Osteoblast (primary cell): Measurements from ENCODE around the gene ELOVL6. TPM values are rescaled to one million over a fixed set of nuclear protein-coding genes. Genes with fewer than 3 reads are reported as not detected.

ENCODE experiments used
- DNase-seq: peaks from one replicate; pipeline ENCODE4 v3.0.0; 2011; ENCODE audit warnings: low spot score, mixed read lengths; ENCODE audit not compliant: insufficient read length; ENCODE audit errors: missing footprints
- H2AFZ ChIP-seq: 2 replicates; pipeline ENCODE4 v1.6.0; 2011; ENCODE audit warnings: mild to moderate bottlenecking, low read length
- H3K27ac ChIP-seq: 2 replicates; pipeline ENCODE4 v1.5.1; 2011; ENCODE audit warnings: mild to moderate bottlenecking, low read depth, low read length, moderate library complexity
- H3K27me3 ChIP-seq: 2 replicates; pipeline ENCODE4 v1.6.0; 2012; ENCODE audit warnings: mild to moderate bottlenecking, control low read depth, inconsistent platforms, low read length, moderate library complexity; ENCODE audit not compliant: insufficient read depth
- H3K36me3 ChIP-seq: 2 replicates; pipeline ENCODE4 v1.5.1; 2011; ENCODE audit warnings: mild to moderate bottlenecking, low read length, control low read depth, moderate library complexity; ENCODE audit not compliant: insufficient read depth
- H3K4me1 ChIP-seq: 2 replicates; pipeline ENCODE4 v1.5.1; 2011; ENCODE audit warnings: mild to moderate bottlenecking, low read length, control low read depth, moderate library complexity; ENCODE audit not compliant: insufficient read depth
- H3K4me2 ChIP-seq: 2 replicates; pipeline ENCODE4 v1.6.0; 2011; ENCODE audit warnings: mild to moderate bottlenecking, low read length; ENCODE audit not compliant: insufficient read depth
- H3K4me3 ChIP-seq: fragments of 200-600 bp; sonication (generic); 3 replicates; pipeline ENCODE4 v1.5.1; 2012; ENCODE audit warnings: mild to moderate bottlenecking, low read length, inconsistent platforms; ENCODE audit not compliant: insufficient read depth
- H3K79me2 ChIP-seq: 2 replicates; pipeline ENCODE4 v1.6.0; 2012; ENCODE audit warnings: mild to moderate bottlenecking, low read length, control low read depth, inconsistent platforms; ENCODE audit not compliant: insufficient read depth
- H3K9me3 ChIP-seq: 2 replicates; pipeline ENCODE4 v1.5.1; 2011; ENCODE audit warnings: low read depth, low read length, control low read depth
- H4K20me1 ChIP-seq: 2 replicates; pipeline ENCODE4 v1.6.0; 2012; ENCODE audit warnings: mild to moderate bottlenecking, low read length, control low read depth; ENCODE audit not compliant: insufficient read depth
- CTCF ChIP-seq: IDR thresholded peaks from 2 replicates; pipeline ENCODE4 v1.5.1; 2011; ENCODE audit warnings: mild to moderate bottlenecking, low read depth, low read length, moderate library complexity; ENCODE audit errors: extremely low read depth
- total RNA-seq: library from RNA; depleted of rRNA; stranded (reverse); fragments of >200 nt; gene quantifications from 2 replicates; pipeline ENCODE4 v1.2.3, GENCODE V29; 2012

ELOVL6 gene
- total RNA-seq, 1 donor, result 12.7 TPM

DNA sequence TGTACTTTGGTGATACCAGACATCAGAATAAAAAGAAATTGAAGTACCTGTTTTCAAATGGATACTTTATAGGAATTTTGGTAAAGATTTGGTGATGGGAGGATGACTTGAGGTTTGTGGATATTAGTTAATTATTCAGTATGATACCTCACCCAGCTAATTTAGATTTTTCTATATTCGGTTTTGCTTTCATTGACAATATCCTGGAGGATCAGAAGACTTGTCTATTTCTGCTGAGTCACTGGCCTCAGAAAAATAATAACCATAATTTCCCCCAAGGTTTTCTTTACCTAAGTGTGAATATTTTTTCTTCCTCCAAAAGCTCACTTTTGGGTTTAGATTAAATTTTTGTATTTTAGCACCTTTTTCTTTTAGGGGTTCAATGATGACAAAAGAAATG lies 185.5 kb downstream of the ELOVL6 start:
- DNase-seq, result no peak
- Histone ChIP-seq H3K4me2 (no peak overlapping the region), H3K36me3 (no peaks in the 10 kb centered on the region), H2AFZ (no peak overlapping the region), H4K20me1 (no peaks in the 10 kb centered on the region), H3K79me2 (no peaks in the 10 kb centered on the region), H3K9me3 (no peaks in the 10 kb centered on the region), H3K27me3 (no peaks in the 10 kb centered on the region), H3K27ac (no peak overlapping the region), H3K4me3 (no peak overlapping the region), H3K4me1 (no peaks in the 10 kb centered on the region)
- TF ChIP-seq CTCF, result no peak

GRCh38 chr4:110010797-110011196 lies 187.6 kb downstream of the ELOVL6 start:
- DNase-seq, result no peak
- TF ChIP-seq CTCF, result no peak

GRCh38 chr4:110009550-110009949 lies 188.9 kb downstream of the ELOVL6 start:
- Histone ChIP-seq H4K20me1 (no peaks in the 10 kb centered on the region), H3K4me3 (no peak overlapping the region), H3K27me3 (no peaks in the 10 kb centered on the region), H3K79me2 (no peaks in the 10 kb centered on the region), H3K36me3 (no peaks in the 10 kb centered on the region), H3K9me3 (no peaks in the 10 kb centered on the region), H3K4me2 (no peak overlapping the region), H2AFZ (no peak overlapping the region), H3K27ac (no peak overlapping the region), H3K4me1 (no peaks in the 10 kb centered on the region)
- DNase-seq, result no peak
- TF ChIP-seq CTCF, result no peak

More at GRCh38 chr4:110010797-110011196, 187.6 kb downstream of the ELOVL6 start:
- no peak overlapping the region for H3K27ac ChIP-seq
- H3K4me2 ChIP-seq, result no peak overlapping the region
- no peak overlapping the region for H2AFZ ChIP-seq
- H3K9me3 ChIP-seq, result no peaks in the 10 kb centered on the region
- no peaks in the 10 kb centered on the region for H3K4me1 ChIP-seq
- H3K4me3 ChIP-seq, result no peak overlapping the region
- H4K20me1 ChIP-seq, result no peaks in the 10 kb centered on the region
- H3K27me3 ChIP-seq, result no peaks in the 10 kb centered on the region
- no peaks in the 10 kb centered on the region for H3K36me3 ChIP-seq
- no peaks in the 10 kb centered on the region for H3K79me2 ChIP-seq

GRCh38 chr4:110008540-110008939 lies 189.9 kb downstream of the ELOVL6 start:
- H2AFZ ChIP-seq, result no peak overlapping the region
- H3K27me3 ChIP-seq, result no peaks in the 10 kb centered on the region
- H3K36me3 ChIP-seq, result no peaks in the 10 kb centered on the region
- no peak for TF ChIP-seq CTCF
- H4K20me1 ChIP-seq, result no peaks in the 10 kb centered on the region
- H3K4me3 ChIP-seq, result no peak overlapping the region
- H3K79me2 ChIP-seq, result no peaks in the 10 kb centered on the region
- H3K27ac ChIP-seq, result no peak overlapping the region
- no peaks in the 10 kb centered on the region for H3K9me3 ChIP-seq
- no peak for DNase-seq
- no peak overlapping the region for H3K4me2 ChIP-seq
- H3K4me1 ChIP-seq, result no peaks in the 10 kb centered on the region
